ENCODE results near the gene ATXN7L3.
A peak's percentile ranks its signal among the peaks of the same experiment; 100 is the strongest.

Gene ATXN7L3

DNA sequence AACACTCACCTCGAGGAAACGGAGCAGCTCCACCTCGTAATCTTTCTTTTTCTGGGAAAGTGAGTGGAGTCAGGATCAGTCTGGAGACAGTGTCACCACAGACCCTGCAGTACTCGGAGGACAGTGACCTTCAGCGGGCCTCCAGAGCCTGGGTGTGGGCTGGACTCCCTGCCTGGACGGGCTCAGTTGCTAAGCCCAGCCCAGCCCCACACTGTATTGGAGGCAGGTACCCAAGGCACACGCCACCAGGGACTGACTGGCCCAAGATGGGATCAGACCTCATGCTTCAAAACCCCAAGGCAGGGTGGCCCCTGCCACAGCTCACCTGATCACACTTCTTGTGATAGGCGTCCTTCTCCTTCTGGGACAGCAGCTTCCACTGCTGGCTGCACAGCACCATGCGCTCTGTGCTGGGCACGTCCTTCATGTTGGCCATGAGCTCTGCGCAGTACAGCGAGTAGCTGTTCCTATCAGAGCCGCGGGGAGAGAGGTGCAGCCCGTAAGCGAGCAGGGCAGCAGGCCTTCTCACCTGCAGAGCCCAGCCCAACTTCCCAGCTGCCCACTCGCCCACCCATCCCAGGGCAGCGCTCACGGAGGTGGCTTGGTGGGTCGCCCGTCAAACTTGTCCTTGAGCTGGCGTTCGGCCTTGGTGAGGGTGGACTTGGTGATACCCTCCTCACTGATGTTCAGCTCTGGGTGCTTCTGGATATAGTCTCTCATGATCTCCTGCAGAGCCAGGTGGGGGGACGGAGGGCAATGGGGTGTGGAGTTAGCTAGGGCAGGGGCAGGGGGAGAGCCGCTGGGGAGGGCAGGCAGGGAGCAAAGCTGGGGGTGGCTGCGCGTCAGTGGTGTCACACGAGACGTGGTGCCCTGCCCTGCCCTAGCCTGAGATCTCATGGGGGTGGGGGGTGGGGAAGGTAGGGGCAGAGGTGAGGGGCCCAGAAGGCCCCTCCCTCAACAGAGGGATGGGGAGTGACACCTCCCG is 11.9 kb upstream of the ATXN7L3 start:
- H3K9me3 ChIP-seq, result no peaks in the 10 kb centered on the region
- TF ChIP-seq, protein P1, sequence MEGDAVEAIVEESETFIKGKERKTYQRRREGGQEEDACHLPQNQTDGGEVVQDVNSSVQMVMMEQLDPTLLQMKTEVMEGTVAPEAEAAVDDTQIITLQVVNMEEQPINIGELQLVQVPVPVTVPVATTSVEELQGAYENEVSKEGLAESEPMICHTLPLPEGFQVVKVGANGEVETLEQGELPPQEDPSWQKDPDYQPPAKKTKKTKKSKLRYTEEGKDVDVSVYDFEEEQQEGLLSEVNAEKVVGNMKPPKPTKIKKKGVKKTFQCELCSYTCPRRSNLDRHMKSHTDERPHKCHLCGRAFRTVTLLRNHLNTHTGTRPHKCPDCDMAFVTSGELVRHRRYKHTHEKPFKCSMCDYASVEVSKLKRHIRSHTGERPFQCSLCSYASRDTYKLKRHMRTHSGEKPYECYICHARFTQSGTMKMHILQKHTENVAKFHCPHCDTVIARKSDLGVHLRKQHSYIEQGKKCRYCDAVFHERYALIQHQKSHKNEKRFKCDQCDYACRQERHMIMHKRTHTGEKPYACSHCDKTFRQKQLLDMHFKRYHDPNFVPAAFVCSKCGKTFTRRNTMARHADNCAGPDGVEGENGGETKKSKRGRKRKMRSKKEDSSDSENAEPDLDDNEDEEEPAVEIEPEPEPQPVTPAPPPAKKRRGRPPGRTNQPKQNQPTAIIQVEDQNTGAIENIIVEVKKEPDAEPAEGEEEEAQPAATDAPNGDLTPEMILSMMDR (IDR thresholded peaks at IDR 0.05; ENCODE audit: low read depth, low read length), result no peak
- peaks cover 68% of the 10 kb centered on the region for H3K36me3 ChIP-seq
- peaks cover 6% of the 10 kb centered on the region for H3K4me1 ChIP-seq
- H3K4me3 ChIP-seq (ENCODE audit: low read depth, low read length), result no peak overlapping the region
- no peaks in the 10 kb centered on the region for H3K27me3 ChIP-seq
- DNase-seq, result no peak

DNA sequence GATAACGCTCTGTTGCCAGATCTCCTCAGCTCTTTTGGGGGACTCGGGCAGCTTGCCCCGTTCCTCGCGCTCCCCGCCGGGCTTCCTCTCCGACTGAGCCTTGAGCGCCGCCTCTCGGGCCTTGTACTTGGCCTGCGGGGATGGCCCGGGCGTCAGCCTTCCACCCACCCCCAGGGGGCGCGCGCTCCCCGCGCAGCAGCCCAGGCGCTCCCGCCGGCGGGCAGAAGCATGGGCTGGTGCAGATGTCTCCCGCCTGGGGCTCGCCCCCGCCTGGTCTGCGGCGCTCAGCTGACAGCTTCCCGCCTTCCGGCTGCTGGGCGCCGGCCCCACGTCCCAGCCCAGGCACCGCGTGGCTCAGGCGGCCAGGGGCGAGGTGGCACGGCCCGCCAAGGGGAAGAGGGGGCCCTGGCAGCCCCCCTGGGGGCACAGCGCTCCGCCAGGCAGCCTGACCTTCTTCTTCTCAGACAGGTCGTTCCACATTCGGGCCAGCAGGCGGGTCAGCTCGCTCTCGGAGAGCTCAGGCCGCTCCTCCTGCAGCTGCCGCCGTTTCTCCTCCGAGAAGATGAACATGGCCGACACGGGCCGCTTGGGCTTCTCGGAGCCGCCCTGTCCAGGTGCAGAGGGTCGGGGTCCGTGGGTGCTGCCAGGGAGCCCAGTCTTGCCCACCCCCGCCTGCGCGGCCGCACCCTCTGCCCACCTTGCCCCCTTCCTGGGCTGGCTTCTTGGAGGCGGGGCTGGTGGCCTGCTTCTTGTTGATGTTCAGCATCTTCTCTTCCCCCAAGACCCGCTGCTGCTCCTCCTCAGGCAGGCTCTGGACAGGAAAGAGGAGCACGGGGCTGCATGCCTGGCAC is 10.9 kb upstream of the ATXN7L3 start:
- H3K36me3 ChIP-seq, result peaks cover 58% of the 10 kb centered on the region
- no peak overlapping the region for H3K4me3 ChIP-seq (ENCODE audit: low read depth, low read length)
- peaks cover 6% of the 10 kb centered on the region for H3K4me1 ChIP-seq
- H3K27me3 ChIP-seq, result no peaks in the 10 kb centered on the region
- peak; percentile 94 for DNase-seq
- TF ChIP-seq, protein P1 (IDR thresholded peaks at IDR 0.05; ENCODE audit: low read depth, low read length), result peak; percentile 96
- H3K9me3 ChIP-seq, result no peaks in the 10 kb centered on the region

DNA sequence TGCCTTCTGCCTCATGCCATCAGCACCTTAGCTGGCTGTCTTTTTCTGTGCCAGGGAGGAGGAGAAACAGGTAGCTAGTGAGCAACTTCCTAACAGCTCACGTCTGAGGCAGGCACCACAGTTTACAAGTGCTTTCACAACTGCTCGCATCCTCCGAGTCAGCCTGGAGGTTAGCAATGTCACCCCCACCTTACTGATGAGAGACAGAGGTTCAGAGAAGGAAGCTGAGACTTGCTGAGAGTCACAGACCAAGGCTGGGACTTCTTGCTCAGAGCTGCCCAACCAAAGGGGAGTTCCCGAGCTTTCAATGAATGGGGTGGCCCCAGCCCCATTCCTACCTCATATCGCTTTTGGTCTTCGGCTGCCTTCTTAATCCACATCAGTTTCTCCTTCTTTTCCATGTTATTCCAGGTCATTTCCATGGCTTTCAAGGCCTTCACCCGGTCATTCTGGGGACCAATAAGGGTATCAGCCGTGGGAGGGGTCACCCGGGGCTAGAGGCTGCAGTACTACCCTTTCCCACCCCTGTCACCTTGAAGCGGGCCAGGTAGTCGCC is 10.2 kb upstream of the ATXN7L3 start:
- no peak overlapping the region for H3K4me3 ChIP-seq (ENCODE audit: low read depth, low read length)
- peaks cover 6% of the 10 kb centered on the region for H3K4me1 ChIP-seq
- H3K9me3 ChIP-seq, result no peaks in the 10 kb centered on the region
- no peak for DNase-seq
- no peaks in the 10 kb centered on the region for H3K27me3 ChIP-seq
- TF ChIP-seq, protein P1 (IDR thresholded peaks at IDR 0.05; ENCODE audit: low read depth, low read length), result no peak
- H3K36me3 ChIP-seq, result peaks cover 51% of the 10 kb centered on the region

DNA sequence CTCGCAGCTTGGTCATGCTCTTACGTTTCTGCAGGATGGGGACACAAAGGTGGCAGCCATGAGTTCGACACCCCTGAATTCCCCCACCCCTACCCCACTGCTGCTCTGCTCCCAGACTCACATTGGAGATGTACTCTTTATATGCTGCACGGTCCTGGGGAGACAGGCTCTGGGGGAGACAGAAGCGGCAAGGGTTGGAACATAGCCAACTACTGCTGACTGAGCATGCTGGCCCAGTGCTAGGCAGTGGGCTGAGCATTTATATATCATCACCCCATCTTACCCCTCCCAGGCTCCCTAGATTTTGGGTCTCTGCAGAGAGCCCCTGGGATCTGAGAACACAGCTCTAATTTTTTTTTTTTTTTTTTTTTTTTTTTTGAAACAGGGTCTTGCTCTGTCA is 8.1 kb upstream of the ATXN7L3 start:
- H3K4me3 ChIP-seq (ENCODE audit: low read depth, low read length), result no peak overlapping the region
- TF ChIP-seq, protein P1 (IDR thresholded peaks at IDR 0.05; ENCODE audit: low read depth, low read length), result no peak
- peaks cover 43% of the 10 kb centered on the region for H3K36me3 ChIP-seq
- no peaks in the 10 kb centered on the region for H3K9me3 ChIP-seq
- H3K4me1 ChIP-seq, result peaks cover 9% of the 10 kb centered on the region
- no peaks in the 10 kb centered on the region for H3K27me3 ChIP-seq
- no peak for DNase-seq

DNA sequence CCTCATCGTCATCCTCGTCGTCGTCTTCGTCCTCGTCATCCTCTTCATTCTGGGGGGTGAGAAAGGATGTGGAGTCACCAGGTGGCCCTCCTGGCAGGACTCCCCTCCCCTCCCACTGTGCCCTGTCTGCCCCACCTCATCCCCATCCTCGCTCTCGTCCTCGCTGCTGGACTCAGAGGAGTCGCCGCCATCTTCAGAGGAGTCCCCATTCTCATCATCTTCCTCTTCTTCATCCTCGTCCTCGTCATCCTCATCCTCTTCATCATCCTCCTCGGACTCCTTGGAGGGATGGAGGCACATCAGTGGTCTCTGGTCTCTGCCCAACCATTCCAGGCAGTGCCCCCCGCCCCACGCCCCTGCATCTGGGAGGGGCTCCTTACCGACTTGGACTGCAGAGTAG is 7.6 kb upstream of the ATXN7L3 start:
- DNase-seq, result no peak
- H3K9me3 ChIP-seq, result no peaks in the 10 kb centered on the region
- H3K4me3 ChIP-seq (ENCODE audit: low read depth, low read length), result no peak overlapping the region
- peaks cover 43% of the 10 kb centered on the region for H3K36me3 ChIP-seq
- TF ChIP-seq, protein P1 (IDR thresholded peaks at IDR 0.05; ENCODE audit: low read depth, low read length), result no peak
- H3K27me3 ChIP-seq, result no peaks in the 10 kb centered on the region
- peaks cover 9% of the 10 kb centered on the region for H3K4me1 ChIP-seq

All from BE2C (cell line).